ENCODE data around the gene OR6K3. TPM values are rescaled to one million over a fixed set of nuclear protein-coding genes. Genes with fewer than 3 reads are reported as not detected.

OR6K3 gene
- total and polyA plus RNA-seq, 12 donors: not detected

- no peaks in the 10 kb centered on the region for H3K4me1 ChIP-seq
- 91 to 93% methylated on average over 5 of the region's 5 CpGs for WGBS, 2 donors
Measured at GRCh38 chr1:158724442-158724841, 3.9 kb upstream of the OR6K3 start.

GRCh38 chr1:158719664-158720063 lies 856 bp downstream of the OR6K3 start:
- H3K4me3 ChIP-seq: no peak overlapping the region

More at GRCh38 chr1:158724442-158724841, 3.9 kb upstream of the OR6K3 start:
- no peaks in the 10 kb centered on the region for H3K9me3 ChIP-seq
- intact Hi-C loops (cut with DNase I): no loop called here
- H3K27me3 ChIP-seq: no peaks in the 10 kb centered on the region
- ATAC-seq: no peak
- no peak for DNase-seq
- H3K4me3 ChIP-seq: no peak overlapping the region
- no peak for TF ChIP-seq CTCF (IDR thresholded peaks at IDR 0.05)
- no peak overlapping the region for H3K27ac ChIP-seq
- no peaks in the 10 kb centered on the region for H3K36me3 ChIP-seq

GRCh38 chr1:158717344-158717743 lies 3.2 kb downstream of the OR6K3 start:
- ATAC-seq (no peak), DNase-seq (no peak)
- no peaks in the 10 kb centered on the region for H3K36me3 ChIP-seq
- H3K9me3 ChIP-seq: no peaks in the 10 kb centered on the region
- TF ChIP-seq CTCF (IDR thresholded peaks at IDR 0.05): no peak
- 80 to 84% methylated on average over 6 of the region's 6 CpGs for WGBS, 2 donors
- no peak overlapping the region for H3K4me3 ChIP-seq
- intact Hi-C loops (cut with DNase I): no loop called here
- no peaks in the 10 kb centered on the region for H3K27me3 ChIP-seq
- H3K27ac ChIP-seq: no peak overlapping the region
- no peaks in the 10 kb centered on the region for H3K4me1 ChIP-seq

More at GRCh38 chr1:158719664-158720063, 856 bp downstream of the OR6K3 start:
- no peaks in the 10 kb centered on the region for H3K36me3 ChIP-seq
- ATAC-seq: no peak
- WGBS, 2 donors: 67 to 68% methylated on average over 3 of the region's 3 CpGs
- intact Hi-C loops (cut with DNase I): no loop called here
- H3K9me3 ChIP-seq: no peaks in the 10 kb centered on the region
- H3K4me1 ChIP-seq: no peaks in the 10 kb centered on the region
- no peak overlapping the region for H3K27ac ChIP-seq
- DNase-seq: no peak
- no peak for TF ChIP-seq CTCF (IDR thresholded peaks at IDR 0.05)
- no peaks in the 10 kb centered on the region for H3K27me3 ChIP-seq

- H3K27me3 ChIP-seq: no peaks in the 10 kb centered on the region
- 89% methylated on average over 1 of the region's 1 CpG for WGBS, 2 donors
- no peaks in the 10 kb centered on the region for H3K36me3 ChIP-seq
- no peaks in the 10 kb centered on the region for H3K9me3 ChIP-seq
- DNase-seq: no peak
- no peak for ATAC-seq
- H3K4me1 ChIP-seq: no peaks in the 10 kb centered on the region
- no peak overlapping the region for H3K4me3 ChIP-seq
- intact Hi-C loops (cut with DNase I): no loop called here
- no peak overlapping the region for H3K27ac ChIP-seq
- no peak for TF ChIP-seq CTCF (IDR thresholded peaks at IDR 0.05)
Measured at GRCh38 chr1:158716335-158716734, 4.2 kb downstream of the OR6K3 start.
